ENCODE results near the gene CDC20B. TPM values are rescaled to one million over a fixed set of nuclear protein-coding genes. Genes with fewer than 3 reads are reported as not detected.

CDC20B gene
- polyA plus RNA-seq, 3 donors: not detected

GRCh38 chr5:55146080-55146479 is 26.9 kb downstream of the CDC20B start:
- no peaks in the 10 kb centered on the region for H4K20me1 ChIP-seq (ENCODE audit: insufficient read depth, low read length)
- no peak overlapping the region for H3K27ac ChIP-seq (ENCODE audit: low read depth in 1 of 2, low read length in 2 of 2)
- H3K27me3 ChIP-seq (ENCODE audit: control insufficient read depth in 2 of 2, insufficient read depth in 2 of 2, low read length in 2 of 2): peaks cover 0 to 6% of the 10 kb centered on the region in 2 donors
- no peaks in the 10 kb centered on the region for H3K36me3 Mint-ChIP-seq
- H3K9ac ChIP-seq (ENCODE audit: insufficient read depth, low read length, poor library complexity, severe bottlenecking): no peak overlapping the region
- peaks cover 4 to 16% (median 13%) of the 10 kb centered on the region in 3 donors for H3K27me3 Mint-ChIP-seq (ENCODE audit: low read depth in 3 of 3)
- H3K4me2 ChIP-seq (replicated peaks; ENCODE audit: extremely low read depth, low read length, poor library complexity, severe bottlenecking): no peak overlapping the region
- H3K4me1 ChIP-seq (ENCODE audit: control insufficient read depth in 1 of 2, insufficient read depth in 2 of 2, low read length in 2 of 2): no peaks in the 10 kb centered on the region
- H3K4me1 Mint-ChIP-seq: peaks cover 3% of the 10 kb centered on the region
- WGBS (ENCODE audit: insufficient coverage): 94% methylated on average over 4 of the region's 8 CpGs
- H3K79me2 ChIP-seq (ENCODE audit: insufficient read depth, low read length): no peaks in the 10 kb centered on the region
- intact Hi-C loops (cut with micrococcal nuclease): loop anchor here in 1 of 2 donors (5.0 kb wide), 1 partner anchor 629 kb away; the partner anchor contains the start of gene SNX18
- H3K4me3 Mint-ChIP-seq: no peak overlapping the region
- TF ChIP-seq CTCF (IDR thresholded peaks at IDR 0.05): no peak
- H3K9me3 ChIP-seq (replicated peaks in 1 of 2; ENCODE audit: control insufficient read depth in 1 of 2, insufficient read depth in 1 of 2, low read length in 2 of 2): no peaks in the 10 kb centered on the region
- no peaks in the 10 kb centered on the region for H3K9me3 Mint-ChIP-seq
- no peak overlapping the region for H3K4me3 ChIP-seq (replicated peaks in 1 of 3; ENCODE audit: low read depth in 2 of 3, low read length in 3 of 3)
- DNase-seq: no peak
- H3K27ac Mint-ChIP-seq: no peak overlapping the region
- H3K36me3 ChIP-seq (replicated peaks in 1 of 2; ENCODE audit: control insufficient read depth in 1 of 2, insufficient read depth in 2 of 2, low read length in 2 of 2): no peaks in the 10 kb centered on the region
- H2AFZ ChIP-seq (ENCODE audit: insufficient read depth, low read depth, low read length, poor library complexity, severe bottlenecking): no peak overlapping the region

DNA sequence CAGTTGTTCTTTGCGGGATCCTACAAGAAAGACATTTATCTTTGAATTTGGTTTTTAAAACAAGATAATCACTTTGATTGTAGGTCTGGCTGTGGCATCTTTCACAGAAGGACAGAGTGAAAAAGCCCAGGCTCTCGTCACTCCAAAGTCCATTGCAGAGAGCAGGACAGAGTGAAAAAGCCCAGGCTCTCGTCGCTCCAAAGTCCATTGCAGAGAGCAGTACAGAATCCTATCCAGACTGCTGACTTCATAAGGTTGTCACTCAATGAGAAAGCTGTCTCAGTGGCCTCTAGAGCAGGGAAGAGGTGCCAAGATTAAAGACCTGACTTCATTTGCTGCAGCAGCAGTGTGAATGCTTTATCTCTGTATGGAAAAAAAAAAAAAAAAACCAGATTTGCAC is 29.4 kb downstream of the CDC20B start:
- no peak for TF ChIP-seq CTCF (IDR thresholded peaks at IDR 0.05)
- no peak for DNase-seq
- no peaks in the 10 kb centered on the region for H3K4me1 ChIP-seq (ENCODE audit: control insufficient read depth in 1 of 2, insufficient read depth in 2 of 2, low read length in 2 of 2)
- peaks cover 0 to 6% of the 10 kb centered on the region in 2 donors for H3K27me3 ChIP-seq (ENCODE audit: control insufficient read depth in 2 of 2, insufficient read depth in 2 of 2, low read length in 2 of 2)
- H3K27ac Mint-ChIP-seq: no peak overlapping the region
- no peak overlapping the region for H3K9ac ChIP-seq (ENCODE audit: insufficient read depth, low read length, poor library complexity, severe bottlenecking)
- no peak overlapping the region for H3K4me3 Mint-ChIP-seq
- no peaks in the 10 kb centered on the region for H3K36me3 ChIP-seq (replicated peaks in 1 of 2; ENCODE audit: control insufficient read depth in 1 of 2, insufficient read depth in 2 of 2, low read length in 2 of 2)
- H3K4me1 Mint-ChIP-seq: peaks cover 3% of the 10 kb centered on the region
- H3K27me3 Mint-ChIP-seq (ENCODE audit: low read depth in 3 of 3): peaks cover 6 to 14% (median 13%) of the 10 kb centered on the region in 3 donors
- H3K4me3 ChIP-seq (replicated peaks in 1 of 3; ENCODE audit: low read depth in 2 of 3, low read length in 3 of 3): no peak overlapping the region
- peaks cover 0 to under 1% (median 0%) of the 10 kb centered on the region in 7 donors for H3K9me3 Mint-ChIP-seq
- H4K20me1 ChIP-seq (ENCODE audit: insufficient read depth, low read length): no peaks in the 10 kb centered on the region
- intact Hi-C loops (cut with micrococcal nuclease): no loop called here
- H3K36me3 Mint-ChIP-seq: no peaks in the 10 kb centered on the region
- no peaks in the 10 kb centered on the region for H3K79me2 ChIP-seq (ENCODE audit: insufficient read depth, low read length)
- whole genome bisulfite sequencing (ENCODE audit: insufficient coverage): 82% methylated on average over 3 of the region's 4 CpGs
- no peaks in the 10 kb centered on the region for H3K9me3 ChIP-seq (replicated peaks in 1 of 2; ENCODE audit: control insufficient read depth in 1 of 2, insufficient read depth in 1 of 2, low read length in 2 of 2)
- H3K27ac ChIP-seq (ENCODE audit: low read depth in 1 of 2, low read length in 2 of 2): no peak overlapping the region
- no peak overlapping the region for H2AFZ ChIP-seq (ENCODE audit: insufficient read depth, low read depth, low read length, poor library complexity, severe bottlenecking)
- H3K4me2 ChIP-seq (replicated peaks; ENCODE audit: extremely low read depth, low read length, poor library complexity, severe bottlenecking): no peak overlapping the region
